Measurements from ENCODE around the gene ZGPAT. TPM values are rescaled to one million over a fixed set of nuclear protein-coding genes. Genes with fewer than 3 reads are reported as not detected.

Gene ZGPAT
- total and polyA plus RNA-seq, 10 of the 15 experiments (the other 5 are each of a cell fraction or from before 2014, with no cell fraction given), result 0.58 to 52.9 (median 18.0) TPM

DNA sequence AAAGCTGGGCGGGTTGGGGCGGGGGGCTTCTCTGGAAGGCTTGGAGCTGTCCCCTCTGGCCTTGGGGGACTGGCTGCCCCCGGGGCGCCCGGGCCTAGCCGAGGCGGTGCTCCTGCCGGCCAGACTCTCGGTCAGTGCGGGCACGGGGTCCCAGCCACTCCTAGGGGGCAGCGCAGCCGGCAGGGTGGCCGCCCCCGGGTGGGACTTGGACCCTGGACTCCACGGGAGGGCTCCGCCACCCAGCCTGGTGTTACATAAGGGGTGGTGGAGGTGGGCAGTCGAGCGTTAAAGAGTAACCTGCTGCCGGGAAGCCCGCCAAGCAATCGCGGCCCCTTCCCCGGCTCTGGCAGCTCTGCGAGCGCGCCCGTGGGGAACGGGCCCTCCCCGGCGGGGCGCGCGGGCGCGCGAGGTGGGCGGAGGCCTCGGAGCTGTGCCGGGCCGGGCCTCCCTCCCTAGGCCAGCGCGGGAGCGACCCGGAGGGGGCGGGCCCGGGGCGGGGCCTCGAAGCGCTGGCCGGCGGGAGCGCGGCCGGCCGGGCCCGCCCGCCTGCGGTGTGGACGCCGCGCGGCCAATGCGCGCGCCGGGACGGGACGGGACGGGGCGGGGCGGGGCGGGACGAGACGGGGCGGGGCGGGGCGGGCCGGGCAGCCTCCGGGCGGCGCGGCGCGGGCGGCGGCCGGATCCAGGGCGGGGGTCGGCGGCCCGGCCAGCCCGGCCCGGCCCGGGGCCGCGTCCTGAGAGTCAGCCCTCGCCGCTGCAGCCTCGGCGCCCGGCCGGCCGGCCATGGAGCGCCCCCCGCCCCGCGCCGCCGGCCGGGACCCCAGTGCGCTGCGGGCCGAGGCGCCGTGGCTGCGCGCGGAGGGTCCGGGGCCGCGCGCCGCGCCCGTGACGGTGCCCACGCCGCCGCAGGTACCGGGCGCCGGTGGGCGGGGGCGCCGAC, 31.6 kb downstream of the ZGPAT start, which contains the start of gene SLC2A4RG (continued):
- TF ChIP-seq SP1 (IDR thresholded peaks at IDR 0.05; ENCODE audit: low read depth, low read length), result no peak
- no peak for TF ChIP-seq ZNF217 (IDR thresholded peaks at IDR 0.05)
- TF ChIP-seq RFX5 (IDR thresholded peaks at IDR 0.05; ENCODE audit: low read depth, low read length), result no peak
- TF ChIP-seq GATAD2B (conservative IDR thresholded peaks at IDR 0.05; ENCODE audit: low read depth), result peak; percentile 67
- no peak for TF ChIP-seq POLR2AphosphoS2 (IDR thresholded peaks at IDR 0.05; ENCODE audit: low read depth, low read length)
- TF ChIP-seq BMI1 (IDR thresholded peaks at IDR 0.05; ENCODE audit: borderline replicate concordance), result no peak
- TF ChIP-seq TCF3 (IDR thresholded peaks at IDR 0.05; ENCODE audit: borderline replicate concordance, insufficient read depth, low read depth, low read length), result no peak
- TF ChIP-seq, protein P1, sequence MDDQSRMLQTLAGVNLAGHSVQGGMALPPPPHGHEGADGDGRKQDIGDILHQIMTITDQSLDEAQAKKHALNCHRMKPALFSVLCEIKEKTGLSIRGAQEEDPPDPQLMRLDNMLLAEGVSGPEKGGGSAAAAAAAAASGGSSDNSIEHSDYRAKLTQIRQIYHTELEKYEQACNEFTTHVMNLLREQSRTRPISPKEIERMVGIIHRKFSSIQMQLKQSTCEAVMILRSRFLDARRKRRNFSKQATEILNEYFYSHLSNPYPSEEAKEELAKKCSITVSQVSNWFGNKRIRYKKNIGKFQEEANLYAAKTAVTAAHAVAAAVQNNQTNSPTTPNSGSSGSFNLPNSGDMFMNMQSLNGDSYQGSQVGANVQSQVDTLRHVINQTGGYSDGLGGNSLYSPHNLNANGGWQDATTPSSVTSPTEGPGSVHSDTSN (IDR thresholded peaks at IDR 0.05; ENCODE audit: insufficient replicate concordance, low read depth, low read length), result no peak
- TF ChIP-seq, protein P2, sequence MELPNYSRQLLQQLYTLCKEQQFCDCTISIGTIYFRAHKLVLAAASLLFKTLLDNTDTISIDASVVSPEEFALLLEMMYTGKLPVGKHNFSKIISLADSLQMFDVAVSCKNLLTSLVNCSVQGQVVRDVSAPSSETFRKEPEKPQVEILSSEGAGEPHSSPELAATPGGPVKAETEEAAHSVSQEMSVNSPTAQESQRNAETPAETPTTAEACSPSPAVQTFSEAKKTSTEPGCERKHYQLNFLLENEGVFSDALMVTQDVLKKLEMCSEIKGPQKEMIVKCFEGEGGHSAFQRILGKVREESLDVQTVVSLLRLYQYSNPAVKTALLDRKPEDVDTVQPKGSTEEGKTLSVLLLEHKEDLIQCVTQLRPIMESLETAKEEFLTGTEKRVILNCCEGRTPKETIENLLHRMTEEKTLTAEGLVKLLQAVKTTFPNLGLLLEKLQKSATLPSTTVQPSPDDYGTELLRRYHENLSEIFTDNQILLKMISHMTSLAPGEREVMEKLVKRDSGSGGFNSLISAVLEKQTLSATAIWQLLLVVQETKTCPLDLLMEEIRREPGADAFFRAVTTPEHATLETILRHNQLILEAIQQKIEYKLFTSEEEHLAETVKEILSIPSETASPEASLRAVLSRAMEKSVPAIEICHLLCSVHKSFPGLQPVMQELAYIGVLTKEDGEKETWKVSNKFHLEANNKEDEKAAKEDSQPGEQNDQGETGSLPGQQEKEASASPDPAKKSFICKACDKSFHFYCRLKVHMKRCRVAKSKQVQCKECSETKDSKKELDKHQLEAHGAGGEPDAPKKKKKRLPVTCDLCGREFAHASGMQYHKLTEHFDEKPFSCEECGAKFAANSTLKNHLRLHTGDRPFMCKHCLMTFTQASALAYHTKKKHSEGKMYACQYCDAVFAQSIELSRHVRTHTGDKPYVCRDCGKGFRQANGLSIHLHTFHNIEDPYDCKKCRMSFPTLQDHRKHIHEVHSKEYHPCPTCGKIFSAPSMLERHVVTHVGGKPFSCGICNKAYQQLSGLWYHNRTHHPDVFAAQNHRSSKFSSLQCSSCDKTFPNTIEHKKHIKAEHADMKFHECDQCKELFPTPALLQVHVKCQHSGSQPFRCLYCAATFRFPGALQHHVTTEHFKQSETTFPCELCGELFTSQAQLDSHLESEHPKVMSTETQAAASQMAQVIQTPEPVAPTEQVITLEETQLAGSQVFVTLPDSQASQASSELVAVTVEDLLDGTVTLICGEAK (IDR thresholded peaks at IDR 0.05; ENCODE audit: borderline replicate concordance), result no peak
- no peak for TF ChIP-seq ZNF622 (IDR thresholded peaks at IDR 0.05)
- TF ChIP-seq NFYA (IDR thresholded peaks at IDR 0.05; ENCODE audit: borderline replicate concordance, low read depth, low read length), result no peak
- TF ChIP-seq POU2F2 (IDR thresholded peaks at IDR 0.05; ENCODE audit: borderline replicate concordance, low read depth, low read length), result no peak
- no peak for TF ChIP-seq EZH2 (IDR thresholded peaks at IDR 0.05; ENCODE audit: borderline replicate concordance, control insufficient read depth, low read depth, low read length)
- TF ChIP-seq, protein P3, sequence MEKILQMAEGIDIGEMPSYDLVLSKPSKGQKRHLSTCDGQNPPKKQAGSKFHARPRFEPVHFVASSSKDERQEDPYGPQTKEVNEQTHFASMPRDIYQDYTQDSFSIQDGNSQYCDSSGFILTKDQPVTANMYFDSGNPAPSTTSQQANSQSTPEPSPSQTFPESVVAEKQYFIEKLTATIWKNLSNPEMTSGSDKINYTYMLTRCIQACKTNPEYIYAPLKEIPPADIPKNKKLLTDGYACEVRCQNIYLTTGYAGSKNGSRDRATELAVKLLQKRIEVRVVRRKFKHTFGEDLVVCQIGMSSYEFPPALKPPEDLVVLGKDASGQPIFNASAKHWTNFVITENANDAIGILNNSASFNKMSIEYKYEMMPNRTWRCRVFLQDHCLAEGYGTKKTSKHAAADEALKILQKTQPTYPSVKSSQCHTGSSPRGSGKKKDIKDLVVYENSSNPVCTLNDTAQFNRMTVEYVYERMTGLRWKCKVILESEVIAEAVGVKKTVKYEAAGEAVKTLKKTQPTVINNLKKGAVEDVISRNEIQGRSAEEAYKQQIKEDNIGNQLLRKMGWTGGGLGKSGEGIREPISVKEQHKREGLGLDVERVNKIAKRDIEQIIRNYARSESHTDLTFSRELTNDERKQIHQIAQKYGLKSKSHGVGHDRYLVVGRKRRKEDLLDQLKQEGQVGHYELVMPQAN (conservative IDR thresholded peaks at IDR 0.05), result 0 out of 2 replicates have a peak, but pooled peaks have one; percentile 25
- TF ChIP-seq ZBED1 (IDR thresholded peaks at IDR 0.05; ENCODE audit: borderline replicate concordance), result no peak
- 0 out of 2 replicates have a peak, but pooled peaks have one; percentile 76 for TF ChIP-seq RB1 (IDR thresholded peaks at IDR 0.05; ENCODE audit: borderline replicate concordance)
- TF ChIP-seq BACH1 (IDR thresholded peaks at IDR 0.05; ENCODE audit: borderline replicate concordance), result peak; percentile 54; the same call in 1 of the 2 replicates
- TF ChIP-seq BRCA1 (IDR thresholded peaks at IDR 0.05; ENCODE audit: low read depth, low read length), result no peak
- TF ChIP-seq ATF7 (IDR thresholded peaks at IDR 0.05; ENCODE audit: low read depth), result no peak
- TF ChIP-seq ETV6 (conservative IDR thresholded peaks at IDR 0.05 in 1 of 2, IDR thresholded peaks at IDR 0.05 in 1 of 2; ENCODE audit: borderline replicate concordance in 1 of 2, low read depth in 1 of 2), result no peak
- no peak for TF ChIP-seq MAX (IDR thresholded peaks at IDR 0.05; ENCODE audit: low read depth, low read length)

All from GM12878 (cell line).